ENCODE results near the gene GPR18. TPM values are rescaled to one million over a fixed set of nuclear protein-coding genes. Genes with fewer than 3 reads are reported as not detected.

The GPR18 gene
- not detected for total RNA-seq

DNA sequence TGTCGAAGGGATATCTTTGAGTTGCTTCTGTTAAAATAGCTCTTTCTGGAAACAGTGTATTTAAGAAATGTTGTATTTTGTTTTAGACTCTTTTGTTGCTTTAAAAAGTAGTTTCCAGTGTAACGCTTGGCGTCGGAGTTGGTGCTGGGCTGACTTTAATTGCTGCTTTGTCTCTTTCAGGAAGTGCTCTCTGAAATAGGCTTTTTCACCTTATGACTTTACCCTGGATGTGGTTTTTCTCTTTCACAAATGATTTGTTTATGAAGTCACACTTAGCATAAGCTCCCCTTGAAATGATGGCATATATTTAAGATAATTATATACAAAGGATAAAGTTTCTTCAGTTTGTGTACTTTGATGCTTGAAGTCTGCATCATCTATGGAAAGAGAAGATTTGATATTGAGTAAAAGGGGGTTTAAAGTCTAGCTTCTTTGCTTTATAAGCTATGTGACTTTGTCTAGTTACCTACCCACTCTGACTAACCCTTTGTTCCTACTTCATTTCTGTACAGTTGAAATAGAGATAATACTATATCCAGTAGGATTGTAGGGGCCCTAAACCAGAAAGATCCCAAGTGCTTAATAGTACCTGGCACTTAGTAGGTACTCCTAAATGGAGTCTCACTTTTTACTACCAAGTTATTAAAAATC is at the start of gene GPR18:
TSS of gene GPR18 (minus strand) at position 170 of the 651 bp plus-strand sequence. CDS start 2,507 bp downstream, outside the sequence.

GRCh38 chr13:99307247-99307646 is 49.1 kb upstream of the GPR18 start, which contains the start of gene GPR183:
GPR183 (minus strand) TSS chr13:99307399; CDS start chr13:99296145, 11,254 bp downstream.

Small RNA genes lying within 50 kb of the gene (small RNA-seq; reads per million reads assigned to genes)
- gene RN7SKP9 (ENCODE audit: low replicate concordance): 0.46 reads per million, percentile 58 among the genes with 10 or more reads in this experiment

Other genes with a start within 250 kb of the GPR18 start
- 74.6 TPM for gene UBAC2, start 57.5 kb downstream of the GPR18 start, total RNA-seq
- gene GPR183, start 49.0 kb upstream of the GPR18 start, total RNA-seq: 9.8 TPM
- gene TM9SF2, start 243.1 kb upstream of the GPR18 start, total RNA-seq: 140 TPM

Measured in metanephros (tissue), 2 donors.